Common myeloid progenitor, CD34-positive (primary cell): ENCODE measurements around the gene TBC1D22B.

Source experiments
- CTCF ChIA-PET: fragments of 350-600 bp; sonication (Branson Sonifier 250); formaldehyde crosslinking; loops from one replicate; lab custom pipeline; 2021; ENCODE audit warnings: antibody characterized with exemption; lab: Charles Lee
- POLR2A ChIA-PET: fragments of 350-600 bp; sonication (Branson Sonifier 250); formaldehyde crosslinking; loops from one replicate; lab custom pipeline; 2021; ENCODE audit warnings: antibody characterized with exemption; lab: Charles Lee
- DNase-seq, 3 donors: peaks; one replicate each; pipeline versions ENCODE4 v3.0.0 to v3.0.0-alpha.2; 2013
- H3K27ac ChIP-seq, 2 experiments: 1 replicate in 1 of 2; 2 replicates in 1 of 2; pipeline ENCODE4 v1.7.0; 2013; ENCODE audit warnings: inconsistent platforms in 2 of 2, low read length in 2 of 2, mild to moderate bottlenecking in 2 of 2, low read depth in 1 of 2, moderate library complexity in 1 of 2; ENCODE audit not compliant: severe bottlenecking in 2 of 2, insufficient read depth in 1 of 2, poor library complexity in 1 of 2
- H3K27me3 ChIP-seq, 5 experiments: replicated peaks in 2 of 5; 1 replicate in 3 of 5; 2 replicates in 2 of 5; pipeline versions ENCODE4 v1.6.1 to v1.7.0; 2013; ENCODE audit warnings: low read length in 4 of 5, mild to moderate bottlenecking in 2 of 5, moderate library complexity in 2 of 5, inconsistent platforms in 1 of 5; ENCODE audit not compliant: insufficient read depth in 5 of 5, control insufficient read depth in 4 of 5
- H3K36me3 ChIP-seq, 4 experiments: 1 replicate in 2 of 4; 2 replicates in 2 of 4; pipeline versions ENCODE4 v1.6.1 to v1.7.0; 2013; ENCODE audit warnings: low read length in 3 of 4, control low read depth in 1 of 4, mild to moderate bottlenecking in 1 of 4; ENCODE audit not compliant: control insufficient read depth in 4 of 4, insufficient read depth in 4 of 4
- H3K4me1 ChIP-seq, 4 experiments: 1 replicate in 3 of 4; 2 replicates in 1 of 4; pipeline versions ENCODE4 v1.6.1 to v1.7.1; 2013; ENCODE audit warnings: low read length in 3 of 4, mild to moderate bottlenecking in 3 of 4, control low read depth in 1 of 4, inconsistent platforms in 1 of 4, moderate library complexity in 1 of 4; ENCODE audit not compliant: control insufficient read depth in 4 of 4, insufficient read depth in 4 of 4; ENCODE audit errors: control extremely low read depth in 1 of 4
- H3K4me3 ChIP-seq, 7 experiments: 1 replicate in 4 of 7; 2 replicates in 3 of 7; pipeline versions ENCODE4 v1.5.1 to v1.7.0; 2013; ENCODE audit warnings: mild to moderate bottlenecking in 7 of 7, low read length in 6 of 7, moderate library complexity in 6 of 7, inconsistent platforms in 2 of 7, low read depth in 2 of 7, control low read depth in 1 of 7; ENCODE audit not compliant: insufficient read depth in 4 of 7, control insufficient read depth in 1 of 7; ENCODE audit errors: extremely low read depth in 1 of 7
- H3K9me3 ChIP-seq, 5 experiments: 1 replicate in 4 of 5; 2 replicates in 1 of 5; pipeline versions ENCODE4 v1.6.1 to v1.7.1; 2013; ENCODE audit warnings: low read length in 4 of 5, mild to moderate bottlenecking in 2 of 5, inconsistent platforms in 1 of 5, low read depth in 1 of 5, moderate library complexity in 1 of 5; ENCODE audit not compliant: control insufficient read depth in 4 of 5, insufficient read depth in 2 of 5; ENCODE audit errors: control extremely low read depth in 1 of 5
- WGBS: methylation state at CpG from one replicate; pipeline ENCODE4 v1.1.5; 2013; ENCODE audit not compliant: insufficient coverage; 5-methylcytosine and 5-hydroxymethylcytosine counted together

Gene TBC1D22B

GRCh38 chr6:37258405-37259105 is 983 bp downstream of the TBC1D22B start:
- ChIA-PET POLR2A (interaction anchor here (0.7 to 1.5 kb wide), 7 partner anchors 11 to 43 kb away, joined by 3 to 10 read pairs (median 4); no protein-coding TSS in a partner anchor), CTCF (interaction anchor here (0.7 to 2.7 kb wide), 8 partner anchors 11 to 230 kb away, joined by 3 to 8 read pairs (median 4); no protein-coding TSS in a partner anchor)
- WGBS: 9% methylated on average over 4 of the region's 11 CpGs
- H3K27me3 ChIP-seq: no peaks in the 10 kb centered on the region
- no peaks in the 10 kb centered on the region for H3K9me3 ChIP-seq
- peaks cover 22 to 29% (median 25%) of the 10 kb centered on the region in 4 experiments for H3K4me1 ChIP-seq
- H3K27ac ChIP-seq: peak overlapping the region; percentile 96 to 98
- H3K4me3 ChIP-seq: peak overlapping the region; percentile 81 to 96 (median 92)
- peaks cover 0 to 2% (median 0%) of the 10 kb centered on the region in 4 experiments for H3K36me3 ChIP-seq
- peak in 2 of 3 donors; percentile 36 to 58 for DNase-seq

- peak overlapping the region; percentile 96 to 98 for H3K27ac ChIP-seq
- H3K4me1 ChIP-seq: peaks cover 22 to 29% (median 25%) of the 10 kb centered on the region in 4 experiments
- POLR2A ChIA-PET: interaction anchor here (0.9 kb wide), 1 partner anchor 36 kb away, joined by 3 read pairs; no protein-coding TSS in a partner anchor
- DNase-seq: peak; percentile 51 to 81 (median 76)
- H3K36me3 ChIP-seq: peaks cover 0 to 2% (median 0%) of the 10 kb centered on the region in 4 experiments
- CTCF ChIA-PET: interaction anchor here (0.7 to 2.7 kb wide), 5 partner anchors 11 to 230 kb away, joined by 3 to 8 read pairs (median 3); no protein-coding TSS in a partner anchor
- no peaks in the 10 kb centered on the region for H3K27me3 ChIP-seq
- no CpG with 5 or more reads among the region's 2 CpGs for WGBS
- no peaks in the 10 kb centered on the region for H3K9me3 ChIP-seq
- peak overlapping the region in 6 of 7 experiments; percentile 13 to 96 (median 90) for H3K4me3 ChIP-seq
Measured at GRCh38 chr6:37259191-37259590, 1.6 kb downstream of the TBC1D22B start.

- POLR2A ChIA-PET: no interaction called here
- CTCF ChIA-PET: interaction anchor here (1.6 to 1.9 kb wide), 2 partner anchors 20 to 55 kb away, joined by 3 to 6 read pairs; no protein-coding TSS in a partner anchor
- Histone ChIP-seq H3K27ac (peak overlapping the region; percentile 96 to 98), H3K27me3 (no peaks in the 10 kb centered on the region), H3K4me3 (peak overlapping the region in 2 of 7 experiments; percentile 52 to 92), H3K4me1 (peaks cover 25 to 30% (median 28%) of the 10 kb centered on the region in 4 experiments), H3K9me3 (no peaks in the 10 kb centered on the region), H3K36me3 (peaks cover 0 to 2% (median 0%) of the 10 kb centered on the region in 4 experiments)
- 57% methylated on average over 1 of the region's 2 CpGs for WGBS
- DNase-seq: no peak
Measured at GRCh38 chr6:37260040-37260439, 2.5 kb downstream of the TBC1D22B start.

GRCh38 chr6:37260444-37260843 is 2.9 kb downstream of the TBC1D22B start:
- H3K4me1 ChIP-seq: peaks cover 29 to 34% (median 32%) of the 10 kb centered on the region in 4 experiments
- peak overlapping the region in 1 of 2 experiments; percentile 98 for H3K27ac ChIP-seq
- no CpG with 5 or more reads among the region's 1 CpG for WGBS

GRCh38 chr6:37261198-37261597 is 3.6 kb downstream of the TBC1D22B start:
- ChIA-PET POLR2A (interaction anchor here (0.7 kb wide), 1 partner anchor 41 kb away, joined by 4 read pairs; no protein-coding TSS in a partner anchor), CTCF (interaction anchor here (0.9 to 1.2 kb wide), 2 partner anchors 18 to 64 kb away, joined by 3 to 4 read pairs; no protein-coding TSS in a partner anchor)
- H3K36me3 ChIP-seq: peaks cover 0 to 2% (median 0%) of the 10 kb centered on the region in 4 experiments
- H3K27me3 ChIP-seq: no peaks in the 10 kb centered on the region
- 100% methylated on average over 4 of the region's 5 CpGs for WGBS
- H3K9me3 ChIP-seq: no peaks in the 10 kb centered on the region
- no peak for DNase-seq
- no peak overlapping the region for H3K27ac ChIP-seq
- peaks cover 29 to 38% (median 35%) of the 10 kb centered on the region in 4 experiments for H3K4me1 ChIP-seq
- H3K4me3 ChIP-seq: no peak overlapping the region

More at GRCh38 chr6:37260444-37260843, 2.9 kb downstream of the TBC1D22B start:
- peak overlapping the region in 2 of 7 experiments; percentile 4 to 21 for H3K4me3 ChIP-seq
- ChIA-PET CTCF (interaction anchor here (1.6 to 1.9 kb wide), 2 partner anchors 19 to 55 kb away, joined by 3 to 6 read pairs; no protein-coding TSS in a partner anchor), POLR2A (no interaction called here)
- H3K9me3 ChIP-seq: no peaks in the 10 kb centered on the region
- H3K27me3 ChIP-seq: no peaks in the 10 kb centered on the region
- no peak for DNase-seq
- H3K36me3 ChIP-seq: peaks cover 0 to 2% (median 0%) of the 10 kb centered on the region in 4 experiments

- DNase-seq: no peak
- H3K36me3 ChIP-seq: peaks cover 0 to 2% (median under 1%) of the 10 kb centered on the region in 4 experiments
- POLR2A ChIA-PET: no interaction called here
- H3K9me3 ChIP-seq: no peaks in the 10 kb centered on the region
- no peak overlapping the region for H3K27ac ChIP-seq
- H3K27me3 ChIP-seq: no peaks in the 10 kb centered on the region
- WGBS: 73% methylated on average over 5 of the region's 8 CpGs
- peaks cover 26 to 33% (median 30%) of the 10 kb centered on the region in 4 experiments for H3K4me1 ChIP-seq
- CTCF ChIA-PET: no interaction called here
- no peak overlapping the region for H3K4me3 ChIP-seq
Measured at GRCh38 chr6:37262446-37263026, 5.0 kb downstream of the TBC1D22B start.
